ENCODE measurements around the gene HECA.
"Not testable (repeated sequence)": the region's sequence is repeated elsewhere in the genome, so short reads cannot be mapped to it uniquely, and the experiment has no call there.

DNA sequence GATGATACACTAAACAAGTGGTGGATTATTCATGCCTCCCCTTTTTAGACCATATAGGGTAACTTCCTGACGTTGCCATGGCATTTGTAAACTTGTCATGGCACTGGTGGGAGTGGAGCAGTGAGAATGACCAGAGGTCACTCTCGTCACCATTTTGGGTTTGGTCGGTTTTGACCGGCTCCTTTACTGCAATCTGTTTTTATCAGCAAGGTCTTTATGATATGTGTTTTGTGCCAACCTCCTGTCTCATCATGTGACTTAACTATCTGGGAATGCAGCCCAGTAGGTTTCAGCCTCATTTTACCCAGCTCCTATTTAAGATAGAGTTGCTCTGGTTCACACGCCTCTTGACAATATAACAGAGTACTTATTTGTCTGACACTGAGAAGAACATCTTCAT lies 22.2 kb downstream of the HECA start:
- not testable (repeated sequence) for TF ChIP-seq POLR2A (IDR thresholded peaks at IDR 0.05; ENCODE audit: low read depth, low read length); POLR2AphosphoS5 (IDR thresholded peaks at IDR 0.05; ENCODE audit: low read depth, low read length); PAX5 (IDR thresholded peaks at IDR 0.05; ENCODE audit: insufficient read depth, low read length, severe bottlenecking); POU2F2 (IDR thresholded peaks at IDR 0.05; ENCODE audit: low read depth, low read length)
